ENCODE measurements around the gene PRKN. TPM values are rescaled to one million over a fixed set of nuclear protein-coding genes. Genes with fewer than 3 reads are reported as not detected.
A peak's percentile ranks its signal among the peaks of the same experiment; 100 is the strongest.

Gene PRKN
- total and polyA plus RNA-seq, 9 of the 15 experiments (the other 6 are each of a cell fraction or from before 2014, with no cell fraction given) = 0.03 to 0.96 (median 0.15) TPM; not detected in 2

GRCh38 chr6:161439093-161439492, 1288.5 kb downstream of the PRKN start (continued):
- TF ChIP-seq ARNT (IDR thresholded peaks at IDR 0.05) (no peak), NFRKB (IDR thresholded peaks at IDR 0.05; ENCODE audit: low read depth) (no peak; the same call in 1 of the 2 replicates), ZFP91 (CRISPR knock-in tag; IDR thresholded peaks at IDR 0.05) (no peak), ZNF318 (IDR thresholded peaks at IDR 0.05; ENCODE audit: borderline replicate concordance in 1 of 2, low read depth in 1 of 2) (no peak), ZBTB2 (IDR thresholded peaks at IDR 0.05) (no peak), ZNF280B (CRISPR knock-in tag; IDR thresholded peaks at IDR 0.05) (no peak), STAT5A (IDR thresholded peaks at IDR 0.05; ENCODE audit: borderline replicate concordance, low read length) (peak; percentile 32; the same call in 1 of the 2 replicates), CXXC5 (CRISPR knock-in tag; IDR thresholded peaks at IDR 0.05) (no peak; the same call in 1 of the 2 replicates), ZNF232 (CRISPR knock-in tag; IDR thresholded peaks at IDR 0.05) (no peak), ZNF263 (CRISPR knock-in tag; IDR thresholded peaks at IDR 0.05; ENCODE audit: borderline replicate concordance) (peak; percentile 63), GTF3C2 (IDR thresholded peaks at IDR 0.05; ENCODE audit: borderline replicate concordance, extremely low read depth, insufficient read length) (no peak), NCOA6 (IDR thresholded peaks at IDR 0.05) (no peak)
